ENCODE results near the gene DOK6. TPM values are rescaled to one million over a fixed set of nuclear protein-coding genes. Genes with fewer than 3 reads are reported as not detected.

Gene DOK6
- total and polyA plus RNA-seq, 10 of the 15 experiments (the other 5 are each of a cell fraction or from before 2014, with no cell fraction given): 0.01 to 0.09 (median 0.04) TPM; not detected in 4

- TF ChIP-seq PKNOX1 (IDR thresholded peaks at IDR 0.05) (no peak), WRNIP1 (IDR thresholded peaks at IDR 0.05; ENCODE audit: borderline replicate concordance, low read depth, low read length) (no peak), SMARCA5 (IDR thresholded peaks at IDR 0.05) (no peak), BACH1 (IDR thresholded peaks at IDR 0.05; ENCODE audit: borderline replicate concordance) (no peak), ZNF592 (IDR thresholded peaks at IDR 0.05) (no peak), RAD21 (IDR thresholded peaks at IDR 0.05; ENCODE audit: insufficient read depth, low read depth, low read length) (no peak)
Measured at GRCh38 chr18:69778680-69779079, 378.0 kb downstream of the DOK6 start (continued).

GRCh38 chr18:69780851-69781250 is 380.2 kb downstream of the DOK6 start:
- WGBS (ENCODE audit: insufficient coverage, insufficient replicate concordance, low lambda C conversion rate, missing lambda C conversion rate): 32% methylated on average over 3 of the region's 3 CpGs
- Histone ChIP-seq H2AFZ (ENCODE audit: control insufficient read depth, low read depth, low read length) (no peak overlapping the region), H3K36me3 (ENCODE audit: control insufficient read depth in 2 of 2, insufficient read depth in 2 of 2, low read length in 1 of 2) (no peaks in the 10 kb centered on the region), H3K9ac (ENCODE audit: control insufficient read depth, insufficient read depth, low read length) (no peak overlapping the region), H4K20me1 (ENCODE audit: control insufficient read depth, insufficient read depth) (no peaks in the 10 kb centered on the region), H3K9me3 (replicated peaks; ENCODE audit: control insufficient read depth, insufficient read depth, low read length) (no peaks in the 10 kb centered on the region), H3K4me1 (ENCODE audit: control insufficient read depth, insufficient read depth, low read length) (no peaks in the 10 kb centered on the region), H3K27me3 (replicated peaks in 1 of 2; ENCODE audit: control insufficient read depth in 2 of 2, insufficient read depth in 2 of 2, low read length in 1 of 2) (no peaks in the 10 kb centered on the region), H3K4me3 (no peak overlapping the region), H3K27ac (ENCODE audit: control insufficient read depth, insufficient read depth) (no peak overlapping the region), H3K79me2 (ENCODE audit: control insufficient read depth, insufficient read depth, low read length) (no peaks in the 10 kb centered on the region), H3K4me2 (ENCODE audit: control insufficient read depth, insufficient read depth) (no peak overlapping the region)
- BruUV-seq (replicated peaks): no TSS peak
- DNase-seq (ENCODE audit: low read depth, low spot score): no peak
- RAD21 ChIA-PET (ENCODE audit: unreplicated experiment): interaction anchor here (0.7 kb wide), 1 partner anchor 170 kb away, joined by 3 read pairs; no protein-coding TSS in a partner anchor
- no peak for ATAC-seq
- FAIRE-seq: no peak
- in situ Hi-C loops (cut with MboI) (no loop called here), intact Hi-C loops (cut with micrococcal nuclease; ENCODE audit: unreplicated experiment) (no loop called here)
- POLR2A ChIA-PET: no interaction called here
- CTCF ChIA-PET: no interaction called here
- SMC1A ChIA-PET (ENCODE audit: uncharacterized antibody, unreplicated experiment): interaction anchor here (0.9 to 1.7 kb wide), 3 partner anchors 10 to 306 kb away, joined by 3 to 8 read pairs (median 5); no protein-coding TSS in a partner anchor
- no peak for TF ChIP-seq NBN (IDR thresholded peaks at IDR 0.05)
- no peak for TF ChIP-seq LARP7 (IDR thresholded peaks at IDR 0.05)
- no peak for TF ChIP-seq ZNF384 (IDR thresholded peaks at IDR 0.05; ENCODE audit: borderline replicate concordance, low read depth, low read length)
- TF ChIP-seq ELK1 (IDR thresholded peaks at IDR 0.05; ENCODE audit: low read depth, low read length): no peak
- no peak for TF ChIP-seq SRF (IDR thresholded peaks at IDR 0.05; ENCODE audit: low read depth in 2 of 2, low read length in 2 of 2)
- no peak for TF ChIP-seq HSF1 (IDR thresholded peaks at IDR 0.05; ENCODE audit: low read depth, low read length)
- TF ChIP-seq RELB (IDR thresholded peaks at IDR 0.05; ENCODE audit: low read depth): no peak
